HepG2 (cell line): ENCODE measurements around the gene THSD4.

ENCODE experiments used
- ATF3 ChIP-seq: sonication (generic); formaldehyde crosslinking; IDR thresholded peaks from 2 replicates; pipeline ENCODE4 v1.4.0; 2020; ENCODE audit warnings: missing genetic modification reagents
- CTCF ChIP-seq: sonication (generic); formaldehyde crosslinking; IDR thresholded peaks from 2 replicates; pipeline ENCODE4 v1.5.0; 2020; ENCODE audit warnings: mild to moderate bottlenecking, missing genetic modification reagents, moderate library complexity
- ELF1 ChIP-seq: sonication (generic); formaldehyde crosslinking; IDR thresholded peaks from 2 replicates; pipeline ENCODE4 v1.4.0; 2020; ENCODE audit warnings: missing genetic modification reagents
- FOSL1 ChIP-seq: sonication (generic); formaldehyde crosslinking; IDR thresholded peaks from 2 replicates; pipeline ENCODE4 v1.9.0; 2021; ENCODE audit warnings: missing genetic modification reagents, borderline replicate concordance
- KDM1A ChIP-seq: IDR thresholded peaks from 2 replicates; pipeline ENCODE4 v1.6.1; 2016; ENCODE audit warnings: missing compliant biosample characterization
- KDM5A ChIP-seq: fragments of 200-600 bp; sonication (generic); IDR thresholded peaks from 2 replicates; pipeline ENCODE4 v1.7.0; 2018; ENCODE audit warnings: antibody characterized with exemption, mild to moderate bottlenecking, low read length, borderline replicate concordance
- RBFOX2 ChIP-seq: fragments of 200-400 bp; formaldehyde crosslinking; IDR thresholded peaks from 2 replicates; pipeline ENCODE4 v1.6.1; 2017; ENCODE audit warnings: low read depth, mild to moderate bottlenecking, low read length
- SIN3A ChIP-seq: IDR thresholded peaks from 2 replicates; pipeline ENCODE4 v1.6.1; 2011; ENCODE audit warnings: low read depth, mild to moderate bottlenecking, control low read depth, low read length, borderline replicate concordance
- ZBTB7A ChIP-seq: sonication (generic); formaldehyde crosslinking; IDR thresholded peaks from 2 replicates; pipeline ENCODE4 v1.8.0; 2022; ENCODE audit warnings: mild to moderate bottlenecking, missing genetic modification reagents

GRCh38 chr15:71749500-71749899, 634.2 kb downstream of the THSD4 start:
- TF ChIP-seq CTCF (CRISPR knock-in tag) (no peak), RBFOX2 (no peak), SIN3A (no peak), KDM5A (no peak), ATF3 (no peak), FOSL1 (CRISPR knock-in tag) (no peak), KDM1A (CRISPR knock-in tag) (no peak), ZBTB7A (CRISPR knock-in tag) (no peak), ELF1 (CRISPR knock-in tag) (no peak)
